Measurements from ENCODE around the gene CRELD1. TPM values are rescaled to one million over a fixed set of nuclear protein-coding genes. Genes with fewer than 3 reads are reported as not detected.

Gene CRELD1
- total and polyA plus RNA-seq, 9 of the 15 experiments (the other 6 are each of a cell fraction or from before 2014, with no cell fraction given), result 3.3 to 25.8 (median 16.5) TPM

DNA sequence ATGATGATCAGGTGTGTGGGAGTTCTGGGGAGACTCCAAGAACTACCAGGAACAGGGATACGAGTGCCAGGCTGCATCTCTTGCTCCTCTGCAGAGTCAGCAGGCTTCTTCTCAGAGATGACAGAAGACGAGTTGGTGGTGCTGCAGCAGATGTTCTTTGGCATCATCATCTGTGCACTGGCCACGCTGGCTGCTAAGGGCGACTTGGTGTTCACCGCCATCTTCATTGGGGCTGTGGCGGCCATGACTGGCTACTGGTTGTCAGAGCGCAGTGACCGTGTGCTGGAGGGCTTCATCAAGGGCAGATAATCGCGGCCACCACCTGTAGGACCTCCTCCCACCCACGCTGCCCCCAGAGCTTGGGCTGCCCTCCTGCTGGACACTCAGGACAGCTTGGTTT is 10.6 kb downstream of the CRELD1 start:
- in situ Hi-C loops (cut with MboI), result no loop called here
- CTCF ChIA-PET (ENCODE audit: low intra/inter-chr PET ratio), result no interaction called here
- TF ChIP-seq RBBP5 (IDR thresholded peaks at IDR 0.05; ENCODE audit: borderline replicate concordance, insufficient read depth, low read length, poor library complexity, severe bottlenecking) (no peak), ZKSCAN8 (CRISPR knock-in tag; IDR thresholded peaks at IDR 0.05) (no peak), JUN (IDR thresholded peaks at IDR 0.05; ENCODE audit: borderline replicate concordance, low read depth, low read length) (no peak), JUN (CRISPR knock-in tag; IDR thresholded peaks at IDR 0.05; ENCODE audit: borderline replicate concordance) (no peak), ZNF23 (CRISPR knock-in tag; IDR thresholded peaks at IDR 0.05) (no peak), PHTF2 (CRISPR knock-in tag; IDR thresholded peaks at IDR 0.05) (no peak), DDX20 (tag; IDR thresholded peaks at IDR 0.05; ENCODE audit: low read depth) (no peak), ZNF77 (CRISPR knock-in tag; IDR thresholded peaks at IDR 0.05) (no peak), PHF20 (IDR thresholded peaks at IDR 0.05; ENCODE audit: partially characterized antibody) (no peak), MAZ (CRISPR knock-in tag; conservative IDR thresholded peaks at IDR 0.05 in 1 of 2, IDR thresholded peaks at IDR 0.05 in 1 of 2) (no peak), MLLT1 (IDR thresholded peaks at IDR 0.05) (no peak), SMAD1 (IDR thresholded peaks at IDR 0.05; ENCODE audit: low read depth, low read length, partially characterized antibody) (no peak), TRIM28 (IDR thresholded peaks at IDR 0.05) (no peak), SMARCA4 (IDR thresholded peaks at IDR 0.05) (no peak), NFRKB (IDR thresholded peaks at IDR 0.05; ENCODE audit: low read depth) (no peak), PATZ1 (CRISPR knock-in tag; IDR thresholded peaks at IDR 0.05; ENCODE audit: borderline replicate concordance) (no peak), MECOM (CRISPR knock-in tag; IDR thresholded peaks at IDR 0.05) (no peak), ZNF668 (CRISPR knock-in tag; IDR thresholded peaks at IDR 0.05) (no peak), BMI1 (IDR thresholded peaks at IDR 0.05; ENCODE audit: low read length) (no peak), ZNF75A (CRISPR knock-in tag; IDR thresholded peaks at IDR 0.05) (no peak)

More for the DNA sequence above, 10.6 kb downstream of the CRELD1 start:
- H3K27me3 ChIP-seq (ENCODE audit: control insufficient read depth in 2 of 2, insufficient read depth in 2 of 2, low read length in 2 of 2), result no peaks in the 10 kb centered on the region
- no TSS peak for BruUV-seq (replicated peaks)
- 0 out of 2 replicates have a peak, but pooled peaks cover 3% of the 10 kb centered on the region for H3K9me3 ChIP-seq (replicated peaks; ENCODE audit: control insufficient read depth, insufficient read depth, low read depth, low read length)
- 69% methylated on average over 11 of the region's 11 CpGs for WGBS (ENCODE audit: insufficient coverage, low coverage, missing lambda C conversion rate)
- no peaks in the 10 kb centered on the region for H4K20me1 ChIP-seq (replicated peaks; ENCODE audit: control insufficient read depth, insufficient read depth, low read length)
- H3K9me1 ChIP-seq (ENCODE audit: control insufficient read depth, insufficient read depth, low read length), result no peaks in the 10 kb centered on the region
- no peaks in the 10 kb centered on the region for H3K79me2 ChIP-seq (ENCODE audit: control insufficient read depth, insufficient read depth, low read length)
- H2AFZ ChIP-seq (ENCODE audit: low read depth, low read length), result no peak overlapping the region
- no peak overlapping the region for H3K4me3 ChIP-seq
- H3K27ac ChIP-seq (ENCODE audit: extremely low read depth, low read depth, low read length), result no peak overlapping the region
- no peak overlapping the region for H3K4me2 ChIP-seq (ENCODE audit: insufficient read depth, low read length)
- H3K4me1 ChIP-seq (replicated peaks in 1 of 2; ENCODE audit: control insufficient read depth in 2 of 2, insufficient read depth in 2 of 2, low read length in 2 of 2), result peaks cover 0 to 27% of the 10 kb centered on the region in 2 experiments; a peak in 1 of 5 replicates
- FAIRE-seq (no peak), ATAC-seq (no peak), DNase-seq (ENCODE audit: extremely low read depth in 1 of 4, low spot score in 3 of 4) (no peak)
- intact Hi-C loops (cut with micrococcal nuclease), result no loop called here
- H3K9ac ChIP-seq (ENCODE audit: insufficient read depth in 1 of 2, low read depth in 2 of 2, low read length in 2 of 2), result no peak overlapping the region
- H3K36me3 ChIP-seq (ENCODE audit: control insufficient read depth, insufficient read depth, low read length), result peaks cover 20% of the 10 kb centered on the region; the same call in 2 of the 3 replicates
- POLR2A ChIA-PET, result interaction anchor here (0.5 to 1.4 kb wide), 4 partner anchors 8 to 174 kb away, joined by 3 to 11 read pairs (median 3); partner anchors contain the start of gene CRELD1
